Measurements from ENCODE around the gene G2E3.

- TF ChIP-seq TAF1 (IDR thresholded peaks at IDR 0.05; ENCODE audit: borderline replicate concordance, insufficient read depth, low read length) (no peak), POLR2AphosphoS5 (IDR thresholded peaks at IDR 0.05; ENCODE audit: low read depth, low read length) (no peak), REST (IDR thresholded peaks at IDR 0.05; ENCODE audit: insufficient read depth in 1 of 2, low read depth in 2 of 2, low read length in 2 of 2) (no peak), SIN3A (IDR thresholded peaks at IDR 0.05; ENCODE audit: borderline replicate concordance, insufficient read depth, low read length) (no peak), FOXP2 (optimal IDR thresholded peaks at IDR 0.05; ENCODE audit: borderline replicate concordance, extremely low read depth, extremely low read length, insufficient read depth) (no peak)
Measured at GRCh38 chr14:30553311-30553989, 5.5 kb upstream of the G2E3 start.

Data from PFSK-1 (cell line).